LNCAP (cell line): ENCODE results near the gene GZMM.

Experiments
- CTCF ChIP-seq: fragments of 450-650 bp; IDR thresholded peaks from 2 replicates; pipeline ENCODE4 v1.5.1; 2017; ENCODE audit warnings: mild to moderate bottlenecking

Gene GZMM

GRCh38 chr19:575527-576506 lies 32.0 kb downstream of the GZMM start:
- no peak for TF ChIP-seq CTCF

- no peak for TF ChIP-seq CTCF
Measured at GRCh38 chr19:576768-577438, 33.0 kb downstream of the GZMM start.

- TF ChIP-seq CTCF = no peak
Measured at GRCh38 chr19:577439-578392, 33.9 kb downstream of the GZMM start.

GRCh38 chr19:579111-579841 lies 35.4 kb downstream of the GZMM start:
- no peak for TF ChIP-seq CTCF

- no peak for TF ChIP-seq CTCF
Measured at GRCh38 chr19:579842-580155, 35.9 kb downstream of the GZMM start.

- TF ChIP-seq CTCF = no peak
Measured at GRCh38 chr19:580274-580835, 36.5 kb downstream of the GZMM start.
